Naive thymus-derived CD8-positive, alpha-beta T cell (primary cell): ENCODE results near the gene CSTF2T. TPM values are rescaled to one million over a fixed set of nuclear protein-coding genes. Genes with fewer than 3 reads are reported as not detected.

Experiments
- ATAC-seq, 2 donors: fragments of 150-1000 bp; cut with Tn5 transposase in 1 of 2; sonication (Bioruptor Pico), chemical (Tn5 transposase) in 1 of 2; 1 replicate in 1 of 2; 2 replicates in 1 of 2; pipeline ENCODE4 v1.10.0; 2021; ENCODE audit warnings: mild to moderate bottlenecking in 2 of 2, moderate library complexity in 2 of 2
- POLR2A ChIA-PET: fragments of 350-600 bp; sonication (Branson Sonifier 250); formaldehyde crosslinking; loops from one replicate; lab custom pipeline; 2021; ENCODE audit warnings: antibody characterized with exemption; lab: Charles Lee
- DNase-seq, 10 donors: peaks; one replicate each; pipeline versions ENCODE4 v3.0.0 to v3.0.0-alpha.2; 2020 to 2022
- H3K27ac Mint-ChIP-seq, 10 donors: one replicate each; pipeline ENCODE4 v1.8.0; 2020 to 2022; ENCODE audit warnings: mild to moderate bottlenecking in 10 of 10, mixed read lengths in 10 of 10, moderate library complexity in 4 of 10, inconsistent platforms in 1 of 10
- H3K27me3 Mint-ChIP-seq, 5 donors: one replicate each; pipeline ENCODE4 v1.8.0; 2021 to 2022; ENCODE audit warnings: mixed read lengths in 5 of 5
- H3K36me3 Mint-ChIP-seq, 3 donors: one replicate each; pipeline ENCODE4 v1.8.0; 2020 to 2022; ENCODE audit warnings: mixed read lengths in 3 of 3, mild to moderate bottlenecking in 2 of 3, inconsistent platforms in 1 of 3
- H3K4me1 Mint-ChIP-seq, 4 donors: one replicate each; pipeline ENCODE4 v1.8.0; 2021 to 2022; ENCODE audit warnings: mixed read lengths in 4 of 4
- H3K4me3 Mint-ChIP-seq, 10 donors: one replicate each; pipeline ENCODE4 v1.8.0; 2020 to 2022; ENCODE audit warnings: mild to moderate bottlenecking in 10 of 10, mixed read lengths in 10 of 10, moderate library complexity in 6 of 10, inconsistent platforms in 1 of 10
- H3K9me3 Mint-ChIP-seq, 9 donors: one replicate each; pipeline ENCODE4 v1.8.0; 2020 to 2022; ENCODE audit warnings: mixed read lengths in 9 of 9, mild to moderate bottlenecking in 3 of 9, inconsistent platforms in 1 of 9, moderate library complexity in 1 of 9
- polyA plus RNA-seq, 3 donors: library from polyadenylated mRNA; unstranded; fragments of 300-500 nt; fragmentation: Illumina TruSeq; gene quantifications; one replicate each; pipeline ENCODE4 v1.2.3, GENCODE V29; 2021
- total RNA-seq, 8 experiments: library from RNA in 2 of 8; stranded (reverse) in 2 of 8; gene quantifications; one replicate each; pipeline ENCODE4 v1.2.3 and lab custom pipeline; 2021 to 2026

The CSTF2T gene
- total and polyA plus RNA-seq, 5 experiments from 2014 or later: 14.0 to 38.4 (median 16.9) TPM

DNA sequence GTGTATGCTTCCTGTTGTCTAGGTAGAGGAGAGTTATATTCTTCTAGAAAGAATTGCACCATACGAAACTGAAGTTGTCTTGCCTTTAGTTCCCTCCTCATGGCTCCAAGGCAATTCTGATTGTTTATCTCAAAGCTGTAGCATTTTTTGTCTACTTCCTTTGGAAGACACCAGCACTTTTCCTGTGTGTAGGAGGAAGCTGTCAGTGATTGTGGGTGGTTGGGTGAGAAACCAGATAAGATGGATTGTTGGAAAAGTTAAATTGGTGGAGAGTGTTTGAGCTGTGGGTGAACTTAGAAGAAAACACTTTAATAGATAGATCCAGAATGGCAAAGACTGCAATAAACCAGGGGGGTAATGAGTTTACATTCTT lies 12.1 kb upstream of the CSTF2T start:
- DNase-seq (no peak), ATAC-seq (no peak)
- POLR2A ChIA-PET: no interaction called here
- Mint-ChIP-seq H3K36me3 (no peaks in the 10 kb centered on the region), H3K4me3 (no peak overlapping the region), H3K9me3 (no peaks in the 10 kb centered on the region), H3K4me1 (peaks cover 13 to 17% (median 15%) of the 10 kb centered on the region in 4 donors), H3K27me3 (peaks cover 0 to 8% (median 8%) of the 10 kb centered on the region in 5 donors), H3K27ac (peak overlapping the region in 1 of 10 donors; percentile 64)

GRCh38 chr10:51709324-51709972 lies 10.1 kb upstream of the CSTF2T start:
- ATAC-seq (no peak), DNase-seq (no peak)
- Mint-ChIP-seq H3K4me1 (peaks cover 13 to 17% (median 15%) of the 10 kb centered on the region in 4 donors), H3K27ac (peak overlapping the region in 4 of 10 donors; percentile 11 to 32 (median 14)), H3K36me3 (no peaks in the 10 kb centered on the region), H3K9me3 (no peaks in the 10 kb centered on the region), H3K4me3 (no peak overlapping the region), H3K27me3 (peaks cover 0 to 4% (median 0%) of the 10 kb centered on the region in 5 donors)
- POLR2A ChIA-PET: interaction anchor here (1.9 kb wide), 1 partner anchor 9 kb away, joined by 4 read pairs; no protein-coding TSS in a partner anchor

- H3K4me1 Mint-ChIP-seq: peaks cover 13 to 17% (median 15%) of the 10 kb centered on the region in 4 donors
- peak overlapping the region in 9 of 10 donors; percentile 15 to 81 (median 43) for H3K27ac Mint-ChIP-seq
- H3K36me3 Mint-ChIP-seq: no peaks in the 10 kb centered on the region
- peak overlapping the region in 6 of 10 donors; percentile 5 to 62 (median 28) for H3K4me3 Mint-ChIP-seq
- POLR2A ChIA-PET: interaction anchor here (1.9 kb wide), 1 partner anchor 8 kb away, joined by 4 read pairs; no protein-coding TSS in a partner anchor
- no peaks in the 10 kb centered on the region for H3K9me3 Mint-ChIP-seq
- DNase-seq: no peak
- H3K27me3 Mint-ChIP-seq: no peaks in the 10 kb centered on the region
- ATAC-seq: no peak
These were observed 9.2 kb upstream of the CSTF2T start for GRCh38 chr10:51708609-51709008.

DNA sequence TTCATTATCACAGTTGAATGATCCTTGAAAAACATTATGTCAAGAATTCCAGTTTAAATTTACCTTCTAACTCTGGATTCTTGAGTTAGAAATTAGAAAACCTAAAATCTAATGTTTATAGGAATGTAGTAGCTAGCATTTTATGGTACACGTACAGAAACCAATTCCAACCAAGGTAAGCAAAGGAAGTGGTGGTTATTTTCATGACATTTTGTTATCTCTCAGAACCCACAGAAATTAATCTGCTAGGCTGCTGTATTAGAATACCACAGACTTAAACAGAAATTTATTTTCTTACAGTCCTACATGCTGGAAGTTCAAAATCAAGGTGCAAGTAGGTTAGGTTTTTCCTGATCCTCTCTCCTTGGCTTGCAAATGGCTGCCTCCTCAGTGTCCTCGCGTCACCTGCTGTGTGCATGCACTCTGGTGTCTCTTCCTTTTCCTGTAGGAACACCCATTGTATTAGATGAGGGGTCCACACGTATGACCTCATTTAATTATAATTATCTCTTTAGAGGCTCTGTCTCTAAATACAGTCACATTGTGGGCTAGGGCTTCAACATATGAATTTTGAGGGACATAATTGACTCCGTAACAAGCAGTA lies 8.5 kb upstream of the CSTF2T start:
- Mint-ChIP-seq H3K27ac (peak overlapping the region; percentile 28 to 81 (median 52)), H3K36me3 (no peaks in the 10 kb centered on the region), H3K27me3 (no peaks in the 10 kb centered on the region), H3K4me3 (peak overlapping the region in 6 of 10 donors; percentile 38 to 62 (median 52)), H3K9me3 (no peaks in the 10 kb centered on the region), H3K4me1 (peaks cover 13 to 17% (median 15%) of the 10 kb centered on the region in 4 donors)
- peak in 3 of 10 donors; percentile 18 to 39 (median 19) for DNase-seq
- POLR2A ChIA-PET: interaction anchor here (0.7 to 1.9 kb wide), 2 partner anchors 8 to 9 kb away, joined by 3 to 4 read pairs; no protein-coding TSS in a partner anchor
- ATAC-seq: peak; percentile 68 to 85

GRCh38 chr10:51707392-51707791 lies 8.0 kb upstream of the CSTF2T start:
- no peaks in the 10 kb centered on the region for H3K27me3 Mint-ChIP-seq
- ATAC-seq (peak in 1 of 2 donors; percentile 54), DNase-seq (peak in 1 of 10 donors; percentile 9)
- peak overlapping the region in 4 of 10 donors; percentile 49 to 62 (median 56) for H3K4me3 Mint-ChIP-seq
- POLR2A ChIA-PET: interaction anchor here (0.7 kb wide), 2 partner anchors 8 to 1152 kb away, joined by 3 read pairs; no protein-coding TSS in a partner anchor
- H3K9me3 Mint-ChIP-seq: no peaks in the 10 kb centered on the region
- peak overlapping the region in 9 of 10 donors; percentile 18 to 81 (median 36) for H3K27ac Mint-ChIP-seq
- no peaks in the 10 kb centered on the region for H3K36me3 Mint-ChIP-seq
- peaks cover 13 to 17% (median 15%) of the 10 kb centered on the region in 4 donors for H3K4me1 Mint-ChIP-seq

- H3K36me3 Mint-ChIP-seq: no peaks in the 10 kb centered on the region
- no peaks in the 10 kb centered on the region for H3K9me3 Mint-ChIP-seq
- H3K27me3 Mint-ChIP-seq: no peaks in the 10 kb centered on the region
- no peak overlapping the region for H3K4me3 Mint-ChIP-seq
- H3K4me1 Mint-ChIP-seq: peaks cover 10 to 17% (median 15%) of the 10 kb centered on the region in 4 donors
- POLR2A ChIA-PET: no interaction called here
- ATAC-seq (no peak), DNase-seq (no peak)
- H3K27ac Mint-ChIP-seq: no peak overlapping the region
These were observed 6.8 kb upstream of the CSTF2T start for GRCh38 chr10:51706225-51706624.

DNA sequence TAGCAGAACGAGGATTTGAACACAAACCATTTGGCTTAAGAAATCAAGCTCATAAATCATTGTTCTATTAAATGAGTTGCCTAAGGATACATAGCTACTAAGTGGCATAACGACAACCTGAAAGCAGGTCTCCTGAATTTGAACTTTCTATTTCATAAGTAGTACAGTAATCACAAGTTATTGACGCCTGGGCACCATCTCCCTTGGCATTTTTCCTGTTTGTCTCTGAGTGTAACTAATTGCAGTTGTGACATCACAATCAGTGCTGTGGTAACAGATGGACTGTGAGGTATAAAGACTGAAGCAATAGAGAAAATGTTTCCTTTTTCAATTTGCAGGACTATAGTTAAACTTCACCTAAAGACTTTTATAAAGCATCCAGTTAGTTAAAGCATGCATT lies 6.4 kb upstream of the CSTF2T start:
- DNase-seq (no peak), ATAC-seq (no peak)
- peaks cover 10 to 17% (median 15%) of the 10 kb centered on the region in 4 donors for H3K4me1 Mint-ChIP-seq
- H3K9me3 Mint-ChIP-seq: no peaks in the 10 kb centered on the region
- POLR2A ChIA-PET: no interaction called here
- H3K4me3 Mint-ChIP-seq: no peak overlapping the region
- no peaks in the 10 kb centered on the region for H3K36me3 Mint-ChIP-seq
- no peak overlapping the region for H3K27ac Mint-ChIP-seq
- no peaks in the 10 kb centered on the region for H3K27me3 Mint-ChIP-seq

- Mint-ChIP-seq H3K4me3 (peak overlapping the region; percentile 93 to 100 (median 99)), H3K27ac (peak overlapping the region; percentile 98 to 100 (median 100)), H3K9me3 (no peaks in the 10 kb centered on the region), H3K36me3 (peaks cover 19 to 26% (median 26%) of the 10 kb centered on the region in 3 donors), H3K4me1 (peaks cover 19 to 47% (median 43%) of the 10 kb centered on the region in 4 donors), H3K27me3 (peaks cover 0 to 4% (median 0%) of the 10 kb centered on the region in 5 donors)
- POLR2A ChIA-PET: interaction anchor here (1.3 kb wide), 2 partner anchors 9 to 1076 kb away, joined by 4 to 7 read pairs; partner anchors contain the start of gene SGMS1
- ATAC-seq: no peak
- peak in 3 of 10 donors; percentile 4 to 11 (median 11) for DNase-seq
These were observed 928 bp upstream of the CSTF2T start for GRCh38 chr10:51700228-51700817.

- peak; percentile 42 to 53 for ATAC-seq
- Mint-ChIP-seq H3K4me1 (peaks cover 19 to 58% (median 51%) of the 10 kb centered on the region in 4 donors), H3K36me3 (peaks cover 19 to 31% (median 29%) of the 10 kb centered on the region in 3 donors), H3K4me3 (peak overlapping the region; percentile 93 to 100 (median 99)), H3K27me3 (peaks cover 0 to 4% (median 0%) of the 10 kb centered on the region in 5 donors), H3K9me3 (no peaks in the 10 kb centered on the region), H3K27ac (peak overlapping the region; percentile 98 to 100 (median 100))
- DNase-seq: no peak
- POLR2A ChIA-PET: interaction anchor here (0.8 to 1.0 kb wide), 2 partner anchors 9 to 1075 kb away, joined by 3 read pairs; no protein-coding TSS in a partner anchor
These were observed 285 bp downstream of the CSTF2T start for GRCh38 chr10:51699145-51699474.

DNA sequence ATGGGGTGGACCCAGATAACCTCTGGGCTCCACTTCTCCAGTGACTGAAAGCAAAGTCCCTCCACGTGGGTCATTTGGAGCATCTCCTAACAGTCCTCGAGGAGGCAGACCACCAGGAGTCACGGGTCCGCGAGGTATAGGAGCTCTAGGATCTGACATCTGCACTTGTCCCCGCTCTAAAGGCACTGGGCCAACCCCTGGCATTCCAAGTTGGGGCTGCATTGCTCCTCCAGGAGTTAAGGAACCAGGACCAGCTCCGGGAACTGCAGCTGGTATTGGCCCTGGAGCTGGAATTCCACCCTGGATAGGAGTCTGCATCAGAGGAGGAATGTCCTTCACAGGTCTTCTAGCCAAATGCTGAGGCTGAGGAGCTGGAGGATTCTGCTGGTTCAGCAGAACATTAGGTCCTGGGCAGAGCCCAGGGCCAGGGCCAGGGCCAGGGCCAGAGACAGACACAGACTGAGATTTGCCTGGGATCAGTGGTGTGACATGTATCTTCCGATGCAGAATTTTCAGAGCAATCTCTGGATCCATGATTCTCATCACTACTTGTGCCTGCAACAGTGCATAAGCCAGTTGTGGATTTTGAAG lies 827 bp downstream of the CSTF2T start:
- peaks cover 19 to 31% (median 29%) of the 10 kb centered on the region in 3 donors for H3K36me3 Mint-ChIP-seq
- H3K4me3 Mint-ChIP-seq: peak overlapping the region; percentile 93 to 100 (median 99)
- H3K27me3 Mint-ChIP-seq: peaks cover 0 to 4% (median 0%) of the 10 kb centered on the region in 5 donors
- H3K4me1 Mint-ChIP-seq: peaks cover 19 to 60% (median 52%) of the 10 kb centered on the region in 4 donors
- no peaks in the 10 kb centered on the region for H3K9me3 Mint-ChIP-seq
- H3K27ac Mint-ChIP-seq: peak overlapping the region; percentile 98 to 100 (median 100)
- ATAC-seq (no peak), DNase-seq (peak in 1 of 10 donors; percentile 5)
- POLR2A ChIA-PET: interaction anchor here (0.5 to 1.0 kb wide), 3 partner anchors 9 to 1074 kb away, joined by 3 to 7 read pairs (median 3); no protein-coding TSS in a partner anchor

DNA sequence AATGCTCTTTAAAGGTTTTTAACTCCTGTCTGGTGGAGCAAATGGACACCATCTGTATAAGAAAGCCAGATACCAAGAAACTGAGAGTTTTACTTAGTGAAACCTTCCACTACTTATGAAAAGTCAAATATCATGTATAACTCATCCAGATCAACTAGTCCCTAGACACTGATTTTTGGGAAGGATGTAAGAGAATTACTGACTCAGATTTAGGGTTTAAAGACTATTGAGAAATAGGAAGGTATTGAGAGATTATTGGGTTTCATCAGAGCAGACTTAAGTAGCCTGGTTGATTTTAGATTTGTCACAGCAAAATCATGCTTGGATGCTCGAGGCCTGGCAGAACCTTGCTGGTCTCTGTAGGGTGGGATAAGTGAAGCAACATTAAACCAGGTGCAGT lies 3.1 kb downstream of the CSTF2T start:
- peaks cover 19 to 31% (median 29%) of the 10 kb centered on the region in 3 donors for H3K36me3 Mint-ChIP-seq
- peak overlapping the region; percentile 5 to 85 (median 44) for H3K27ac Mint-ChIP-seq
- H3K4me3 Mint-ChIP-seq: peak overlapping the region in 9 of 10 donors; percentile 9 to 67 (median 45)
- no peak for DNase-seq
- H3K4me1 Mint-ChIP-seq: peaks cover 19 to 60% (median 52%) of the 10 kb centered on the region in 4 donors
- no peak for ATAC-seq
- no peaks in the 10 kb centered on the region for H3K9me3 Mint-ChIP-seq
- H3K27me3 Mint-ChIP-seq: peaks cover 0 to 4% (median 0%) of the 10 kb centered on the region in 5 donors
- POLR2A ChIA-PET: no interaction called here
